Hindlimb muscle (tissue), 1 donor: Measurements from ENCODE around the gene DOCK4. TPM values are rescaled to one million over a fixed set of nuclear protein-coding genes. Genes with fewer than 3 reads are reported as not detected.
"Not testable (repeated sequence)": the region's sequence is repeated elsewhere in the genome, so short reads cannot be mapped to it uniquely, and the experiment has no call there.

Source experiments
- DNase-seq: peaks from one replicate; pipeline ENCODE4 v3.0.0-alpha.2; 2013
- polyA plus RNA-seq: library from polyadenylated mRNA; unstranded; fragments of 120-200 nt; gene quantifications from one replicate; pipeline ENCODE4 v1.2.1, GENCODE V29; 2013; ENCODE audit not compliant: insufficient read length

DOCK4 gene
- polyA plus RNA-seq, 1 donor = 10.6 TPM

GRCh38 chr7:112130729-112131410 is 75.3 kb downstream of the DOCK4 start:
- DNase-seq = no peak

- no peak for DNase-seq
Measured at GRCh38 chr7:112129655-112130323, 76.4 kb downstream of the DOCK4 start.

- not testable (repeated sequence) for DNase-seq
Measured at GRCh38 chr7:112128461-112129425, 77.5 kb downstream of the DOCK4 start.

- DNase-seq = not testable (repeated sequence)
Measured at GRCh38 chr7:112128041-112128440, 78.2 kb downstream of the DOCK4 start.

DNA sequence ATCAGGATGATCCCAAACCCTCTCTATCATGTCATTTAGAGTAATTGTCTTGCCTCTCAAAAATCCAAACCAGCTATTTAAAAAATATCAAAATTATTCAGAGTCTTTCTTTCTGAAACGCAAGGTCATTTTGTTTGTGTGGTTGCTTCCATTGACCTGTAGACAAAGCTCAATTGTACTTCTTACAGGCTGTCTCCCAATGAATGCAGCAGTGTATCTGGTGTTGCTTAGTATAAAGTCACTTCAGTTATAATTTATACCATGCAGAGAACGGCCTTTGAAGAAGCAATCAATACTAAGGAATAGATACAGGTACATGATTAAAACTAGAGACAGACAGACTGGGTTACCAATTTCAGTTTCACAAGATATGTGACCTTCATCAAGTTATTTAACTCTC is 80.9 kb downstream of the DOCK4 start:
- no peak for DNase-seq

DNA sequence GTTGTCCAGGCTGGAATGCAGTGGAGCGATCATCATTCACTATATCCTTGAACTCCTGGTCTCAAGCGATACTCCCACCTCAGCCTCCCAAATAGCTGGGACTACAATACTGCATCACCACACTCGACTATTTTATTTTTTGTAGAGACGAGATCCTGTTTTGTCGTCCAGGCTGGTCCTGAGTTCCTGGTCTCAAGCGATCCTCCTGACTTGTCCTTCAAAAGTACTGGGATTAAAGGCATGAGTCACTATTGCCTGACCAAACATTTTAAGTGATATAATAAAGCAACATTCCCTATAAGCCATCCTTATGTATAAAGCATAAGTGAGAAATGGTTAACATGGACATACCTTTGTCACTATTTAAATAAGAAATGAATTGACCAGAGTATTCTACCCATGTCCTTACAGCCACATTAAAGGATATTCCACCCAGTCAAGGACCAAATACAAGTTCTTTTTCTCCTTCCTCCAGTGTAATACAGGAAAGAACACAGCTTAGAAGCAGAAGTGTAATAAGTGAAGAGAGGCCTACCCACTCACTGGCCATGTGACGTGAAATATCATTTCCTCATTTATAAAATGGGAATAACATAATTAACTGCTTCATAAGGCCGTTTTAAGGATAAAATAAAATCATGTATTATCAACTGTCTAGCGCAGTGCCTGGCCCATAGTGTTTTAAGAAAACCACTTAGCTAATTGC is 82.0 kb downstream of the DOCK4 start:
- no peak for DNase-seq

DNA sequence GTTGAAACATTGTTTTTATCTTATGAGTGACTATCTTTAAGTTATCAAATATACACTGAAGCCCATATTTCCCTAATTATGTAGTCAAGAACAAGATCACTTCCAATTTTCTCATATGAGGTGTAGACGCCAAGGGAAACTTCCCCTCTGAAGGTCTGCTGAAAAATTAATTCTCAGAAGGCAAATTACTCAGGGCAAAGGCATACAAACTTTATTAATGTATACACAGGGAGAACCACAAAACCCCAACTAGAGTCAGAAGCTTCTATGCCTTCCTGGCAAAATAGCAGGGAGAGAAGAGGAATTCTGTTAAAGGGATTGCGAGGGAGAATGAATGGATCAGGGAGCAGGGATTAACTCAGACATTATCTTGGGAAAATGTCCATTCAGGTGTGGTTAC is 83.4 kb downstream of the DOCK4 start:
- DNase-seq = no peak

DNA sequence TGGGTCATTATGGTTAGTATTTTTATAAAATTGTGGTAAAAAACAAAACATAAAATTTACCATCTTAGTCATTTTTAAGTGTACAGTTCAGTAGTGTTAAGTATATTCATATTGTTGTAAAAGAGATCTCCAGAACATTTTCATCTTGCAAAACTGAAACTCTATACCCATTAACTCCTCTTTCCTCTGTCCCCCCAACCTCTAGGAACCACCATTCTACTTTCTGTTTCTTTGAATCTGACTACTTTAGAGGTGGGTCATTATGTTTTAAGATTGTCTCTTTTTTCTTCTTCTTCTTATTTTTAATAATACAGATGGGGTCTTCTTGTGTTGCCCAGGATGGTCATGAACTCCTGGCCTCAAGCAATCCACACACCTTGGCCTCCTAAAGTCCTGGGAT is 84.1 kb downstream of the DOCK4 start:
- DNase-seq = no peak

DNA sequence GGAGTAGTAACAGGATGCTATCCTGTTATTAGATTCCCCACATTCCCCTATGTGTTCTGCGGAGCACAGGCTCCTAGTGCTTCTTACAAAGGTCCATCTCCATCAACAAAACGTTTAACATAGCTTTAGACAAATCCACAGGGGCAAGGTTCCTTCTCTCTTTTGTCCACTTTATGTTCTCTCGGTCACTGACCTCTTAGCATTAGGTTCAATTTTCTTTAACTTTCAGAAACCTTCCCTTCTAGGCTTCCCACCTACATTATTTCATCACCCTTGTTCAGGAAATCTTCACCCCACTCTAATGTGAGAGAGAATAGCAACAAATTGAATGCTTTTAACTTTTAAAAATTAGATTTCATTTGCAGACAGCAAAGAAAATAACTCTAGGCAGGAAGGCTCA is 84.9 kb downstream of the DOCK4 start:
- no peak for DNase-seq

DNA sequence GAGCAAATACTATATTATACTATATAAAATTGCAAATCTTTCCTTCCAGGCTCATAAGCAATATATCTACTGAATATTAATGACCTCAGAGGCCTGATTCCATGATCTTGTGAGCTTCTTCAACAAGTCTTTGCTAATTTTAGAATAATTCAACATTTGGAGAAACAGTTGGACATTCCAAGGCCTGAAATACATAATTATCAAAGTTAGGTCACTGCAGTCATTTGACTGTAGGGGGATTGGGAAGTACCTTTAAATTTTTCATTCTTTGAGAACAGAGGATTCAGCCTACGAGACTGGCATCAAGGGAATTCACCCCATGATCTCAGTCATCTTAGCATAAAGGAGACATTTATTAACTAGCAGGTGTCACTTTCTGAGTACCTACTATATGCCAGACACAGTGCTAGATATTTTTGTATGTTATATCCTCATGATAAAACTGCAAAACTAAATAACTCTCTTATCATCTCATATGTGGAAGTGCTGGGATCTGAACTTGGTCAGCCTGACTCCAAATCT is 85.4 kb downstream of the DOCK4 start:
- no peak for DNase-seq

DNA sequence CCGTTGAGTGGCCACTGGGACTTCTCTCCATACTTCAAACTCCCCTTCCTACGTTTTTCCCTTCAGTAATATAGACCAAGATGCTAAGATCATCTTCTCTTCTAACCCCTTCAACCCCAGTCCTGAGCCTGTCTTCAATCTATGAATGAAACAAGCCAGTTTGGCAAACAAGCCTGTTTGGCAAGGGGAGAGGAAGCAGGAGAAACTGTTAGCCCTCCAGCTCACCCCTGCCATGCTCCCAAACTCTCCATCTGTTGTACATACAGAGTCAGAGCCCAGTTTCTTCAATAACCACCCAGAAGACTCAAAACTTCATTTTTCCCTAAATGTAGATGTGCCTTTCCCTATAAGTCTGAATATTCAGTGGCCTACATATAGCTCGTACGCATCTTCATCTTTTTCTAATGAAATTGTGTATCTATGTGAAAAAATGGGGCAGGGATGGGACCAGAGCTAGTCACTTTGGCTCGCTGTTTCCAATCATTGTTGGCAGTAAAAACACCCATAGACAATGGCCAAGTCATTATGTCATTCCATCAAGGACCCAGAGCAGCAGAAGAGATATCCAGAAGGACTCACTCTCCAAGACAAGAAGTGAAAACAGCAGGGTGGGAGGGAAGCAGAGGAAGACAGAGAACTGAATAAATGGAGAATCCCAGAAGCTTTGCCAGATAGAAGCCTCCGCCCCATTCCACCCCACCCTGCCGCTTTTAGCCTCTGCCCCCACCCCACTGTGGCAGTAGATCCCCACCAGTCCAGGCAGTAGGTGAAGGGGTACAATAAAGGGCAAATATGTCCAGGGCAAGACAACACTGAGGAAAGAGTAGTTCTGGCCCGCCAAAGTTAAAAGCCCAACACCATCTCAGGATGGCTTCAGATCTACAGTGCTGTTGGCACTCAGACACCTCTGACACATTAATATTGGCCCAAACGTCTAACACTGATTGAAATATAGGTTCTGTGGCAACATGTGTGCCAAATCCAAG is 87.3 kb downstream of the DOCK4 start:
- DNase-seq = no peak

- no peak for DNase-seq
Measured at GRCh38 chr7:112116894-112117293, 89.3 kb downstream of the DOCK4 start.

GRCh38 chr7:112116358-112116757 is 89.8 kb downstream of the DOCK4 start:
- DNase-seq = no peak

GRCh38 chr7:112115880-112116279 is 90.3 kb downstream of the DOCK4 start:
- DNase-seq = no peak

- no peak for DNase-seq
Measured at GRCh38 chr7:112113913-112114575, 92.2 kb downstream of the DOCK4 start.

DNA sequence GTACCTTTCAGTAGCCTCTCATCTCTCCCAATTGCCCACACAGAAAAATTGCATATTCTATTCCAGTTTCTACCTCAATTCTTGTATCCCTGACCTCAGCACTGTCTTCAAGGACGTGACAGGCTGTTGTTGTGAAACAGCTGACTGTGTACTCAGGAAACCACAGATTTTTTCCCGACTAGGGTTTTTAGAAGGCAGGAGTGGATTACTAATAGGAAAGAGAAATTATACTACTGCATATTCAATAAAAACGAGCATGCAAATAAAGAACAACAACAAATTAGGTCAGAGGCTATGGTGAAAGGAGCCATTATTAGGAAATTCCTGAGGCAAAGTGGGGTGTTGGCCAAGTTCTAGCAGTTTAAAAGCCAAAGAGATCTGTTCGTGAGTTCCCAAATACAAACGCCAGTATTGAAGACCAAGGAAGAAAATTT is 93.4 kb downstream of the DOCK4 start:
- DNase-seq = no peak

- no peak for DNase-seq
Measured at GRCh38 chr7:112110651-112111050, 95.5 kb downstream of the DOCK4 start.

DNA sequence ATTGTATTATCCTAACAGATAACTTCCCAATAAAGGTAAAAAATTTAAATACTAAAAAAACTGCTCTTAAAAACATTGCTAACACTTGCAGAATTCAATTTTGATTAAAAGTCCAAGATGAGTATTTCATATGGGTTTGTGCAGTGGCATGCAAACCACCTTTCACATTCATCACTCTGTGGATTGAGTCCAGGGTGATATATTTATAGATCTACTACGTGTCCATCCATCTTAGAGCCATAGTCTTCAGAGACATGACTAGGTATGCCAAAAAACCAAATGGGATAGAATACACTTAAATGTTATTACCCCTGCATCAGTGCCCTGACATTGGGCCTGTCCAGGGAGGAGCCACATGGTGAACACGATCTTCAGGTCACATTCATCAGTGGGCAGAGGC is 96.0 kb downstream of the DOCK4 start:
- DNase-seq = no peak

DNA sequence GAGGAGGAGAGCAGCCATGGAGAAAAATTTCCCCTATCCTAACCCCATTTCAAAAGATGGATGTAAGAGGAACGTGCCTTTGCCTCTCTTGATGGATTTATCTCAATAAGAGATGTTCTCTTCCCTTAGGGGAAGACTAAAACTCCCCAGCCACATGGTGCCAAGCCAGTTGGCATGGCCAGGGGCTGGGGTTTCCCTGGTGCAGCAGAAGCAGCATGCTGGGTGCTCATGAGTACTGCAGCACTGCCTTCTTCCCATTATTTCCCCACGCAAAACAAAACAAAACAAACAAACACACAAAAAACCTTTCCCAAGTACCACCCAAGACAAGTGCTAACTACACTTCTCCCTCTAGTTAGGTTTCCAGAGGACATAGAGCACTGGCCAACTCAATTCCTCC is 97.2 kb downstream of the DOCK4 start:
- no peak for DNase-seq
